B cell (primary cell): ENCODE measurements around the gene PDZD8. TPM values are rescaled to one million over a fixed set of nuclear protein-coding genes. Genes with fewer than 3 reads are reported as not detected.

Experiments used
- ATAC-seq: fragments of 200-7000 bp; cut with Tn5 transposase; one replicate; pipeline ENCODE4 v1.10.0; 2021; ENCODE audit warnings: low read depth, mild to moderate bottlenecking, moderate number of reproducible peaks, moderate library complexity
- CTCF ChIA-PET: fragments of 350-600 bp; sonication (Branson Sonifier 250); formaldehyde crosslinking; loops from one replicate; lab custom pipeline; 2021; ENCODE audit warnings: antibody characterized with exemption, inconsistent platforms; lab: Charles Lee
- POLR2A ChIA-PET: fragments of 350-600 bp; sonication (Branson Sonifier 250); formaldehyde crosslinking; loops from one replicate; lab custom pipeline; 2021; ENCODE audit warnings: antibody characterized with exemption; lab: Charles Lee
- DNase-seq: peaks from one replicate; pipeline ENCODE4 v3.0.0; 2013
- H2AFZ ChIP-seq: 2 replicates; pipeline ENCODE4 v1.6.1; 2012; ENCODE audit warnings: mild to moderate bottlenecking, low read depth, low read length; ENCODE audit not compliant: insufficient read depth, poor library complexity, severe bottlenecking
- H3K27ac ChIP-seq, 2 donors: 1 replicate in 1 of 2; 2 replicates in 1 of 2; pipeline ENCODE4 v1.5.1; 2012 to 2013; ENCODE audit warnings: low read length in 2 of 2, mild to moderate bottlenecking in 2 of 2, moderate library complexity in 1 of 2
- H3K27me3 ChIP-seq, 4 experiments: fragments of 200-600 bp in 1 of 4; sonication (generic) in 1 of 4; replicated peaks in 1 of 4; 1 replicate in 2 of 4; 2 replicates in 2 of 4; pipeline versions ENCODE4 v1.6.1 to v1.7.0; 2013 to 2016; ENCODE audit warnings: low read length in 3 of 4, mild to moderate bottlenecking in 2 of 4, mixed read lengths in 1 of 4, moderate library complexity in 1 of 4; ENCODE audit not compliant: insufficient read depth in 4 of 4, control insufficient read depth in 3 of 4; ENCODE audit errors: control extremely low read depth in 1 of 4
- H3K36me3 ChIP-seq, 2 experiments: replicated peaks in 1 of 2; 1 replicate in 1 of 2; 2 replicates in 1 of 2; pipeline versions ENCODE4 v1.6.1 to v1.7.1; 2013; ENCODE audit warnings: low read length in 1 of 2; ENCODE audit not compliant: insufficient read depth in 2 of 2, control insufficient read depth in 1 of 2; ENCODE audit errors: control extremely low read depth in 1 of 2, extremely low read depth in 1 of 2
- H3K4me1 ChIP-seq, 2 donors: fragments of 200-600 bp in 1 of 2; sonication (generic) in 1 of 2; 1 replicate in 1 of 2; 2 replicates in 1 of 2; pipeline versions ENCODE4 v1.5.1 to v1.6.1; 2013 to 2017; ENCODE audit warnings: low read length in 2 of 2; ENCODE audit not compliant: control insufficient read depth in 2 of 2, insufficient read depth in 2 of 2
- H3K4me2 ChIP-seq: replicated peaks from 2 replicates; pipeline ENCODE3; 2012; ENCODE audit warnings: mild to moderate bottlenecking, low read depth, low read length; ENCODE audit not compliant: poor library complexity, severe bottlenecking
- H3K4me3 ChIP-seq, 5 experiments: fragments of 200-600 bp in 1 of 5; sonication (generic) in 1 of 5; 1 replicate in 3 of 5; 2 replicates in 2 of 5; pipeline versions ENCODE4 v1.5.1 to v1.7.0; 2011 to 2016; ENCODE audit warnings: low read length in 4 of 5, mild to moderate bottlenecking in 4 of 5, low read depth in 2 of 5, control low read depth in 1 of 5, moderate library complexity in 1 of 5; ENCODE audit not compliant: insufficient read depth in 1 of 5; ENCODE audit errors: control extremely low read depth in 1 of 5, extremely low read depth in 1 of 5
- H3K79me2 ChIP-seq: fragments of 200-600 bp; sonication (generic); one replicate; pipeline ENCODE4 v1.6.0; 2016; ENCODE audit warnings: low read length; ENCODE audit not compliant: control insufficient read depth, insufficient read depth
- H3K9ac ChIP-seq: fragments of 200-600 bp; sonication (generic); 2 replicates; pipeline ENCODE4 v1.6.1; 2017; ENCODE audit warnings: mild to moderate bottlenecking, low read length, moderate library complexity
- H3K9me3 ChIP-seq, 3 donors: one replicate each; pipeline versions ENCODE4 v1.6.1 to v1.7.1; 2013; ENCODE audit warnings: low read length in 2 of 3; ENCODE audit not compliant: control insufficient read depth in 2 of 3, insufficient read depth in 1 of 3; ENCODE audit errors: control extremely low read depth in 1 of 3
- H4K20me1 ChIP-seq: 2 replicates; pipeline ENCODE4 v1.6.0; 2012; ENCODE audit warnings: mild to moderate bottlenecking, low read length; ENCODE audit not compliant: insufficient read depth, control insufficient read depth, poor library complexity, severe bottlenecking
- H3K27ac Mint-ChIP-seq: one replicate; pipeline ENCODE4 v1.8.0; 2021; ENCODE audit warnings: mixed read lengths
- H3K27me3 Mint-ChIP-seq: one replicate; pipeline ENCODE4 v1.8.0; 2021; ENCODE audit warnings: mixed read lengths
- H3K4me1 Mint-ChIP-seq: one replicate; pipeline ENCODE4 v1.8.0; 2021; ENCODE audit warnings: mixed read lengths
- H3K4me3 Mint-ChIP-seq: one replicate; pipeline ENCODE4 v1.8.0; 2021; ENCODE audit warnings: mixed read lengths
- H3K9me3 Mint-ChIP-seq: one replicate; pipeline ENCODE4 v1.8.0; 2022; ENCODE audit warnings: mixed read lengths; ENCODE audit not compliant: insufficient read depth
- CTCF ChIP-seq: fragments of 200-600 bp; IDR thresholded peaks from one replicate; pipeline ENCODE4 v1.8.0; 2022; ENCODE audit warnings: antibody characterized with exemption, mild to moderate bottlenecking
- EZH2 ChIP-seq: IDR thresholded peaks from 2 replicates; pipeline ENCODE4 v1.6.1; 2012; ENCODE audit warnings: borderline replicate concordance, low read depth, mild to moderate bottlenecking, moderate library complexity, low read length; ENCODE audit not compliant: insufficient read depth, poor library complexity, severe bottlenecking
- WGBS: methylation state at CpG from one replicate; pipeline ENCODE4 v1.1.5; 2013; ENCODE audit warnings: missing lambda C conversion rate; ENCODE audit not compliant: insufficient coverage; 5-methylcytosine and 5-hydroxymethylcytosine counted together
- intact Hi-C: fragments of 100-400 bp; cut with micrococcal nuclease; formaldehyde crosslinking; loops from one replicate; pipeline ENCODE4 v1.10.0; 2022
- polyA plus RNA-seq: library from polyadenylated mRNA; depleted of rRNA; stranded (reverse); fragments of >200 nt; gene quantifications from 2 replicates; pipeline ENCODE4 v1.2.3, GENCODE V29; 2012
- total RNA-seq, 2 donors: library from RNA; stranded (reverse); fragments of 120-200 nt in 1 of 2; gene quantifications; 1 replicate in 1 of 2; 2 replicates in 1 of 2; pipeline versions ENCODE4 v1.2.3 to v1.2.4, GENCODE V29; 2013 to 2022

PDZD8 gene
- total and polyA plus RNA-seq, 2 donors (not counting 1 experiment from before 2014, with no cell fraction given): 4.9 to 13.2 TPM

- peaks cover 1% of the 10 kb centered on the region for H3K9me3 Mint-ChIP-seq
- Histone ChIP-seq H3K27me3 (no peaks in the 10 kb centered on the region), H3K4me1 (no peaks in the 10 kb centered on the region), H3K79me2 (peaks cover 11% of the 10 kb centered on the region), H3K36me3 (peaks cover 6 to 9% of the 10 kb centered on the region in 2 experiments), H4K20me1 (peaks cover 7% of the 10 kb centered on the region), H3K4me2 (no peak overlapping the region), H3K9ac (no peak overlapping the region), H3K4me3 (no peak overlapping the region), H3K9me3 (no peaks in the 10 kb centered on the region), H2AFZ (no peak overlapping the region), H3K27ac (no peak overlapping the region)
- TF ChIP-seq CTCF (no peak), EZH2 (no peak)
- no peaks in the 10 kb centered on the region for H3K27me3 Mint-ChIP-seq
- no peak overlapping the region for H3K27ac Mint-ChIP-seq
- ChIA-PET CTCF (no interaction called here), POLR2A (no interaction called here)
- H3K4me1 Mint-ChIP-seq: no peaks in the 10 kb centered on the region
- ATAC-seq (no peak), DNase-seq (no peak)
- intact Hi-C loops: no loop called here
- H3K4me3 Mint-ChIP-seq: no peak overlapping the region
- no CpG with 5 or more reads among the region's 2 CpGs for WGBS
Observed at GRCh38 chr10:117324367-117324766, 50.9 kb downstream of the PDZD8 start.

DNA sequence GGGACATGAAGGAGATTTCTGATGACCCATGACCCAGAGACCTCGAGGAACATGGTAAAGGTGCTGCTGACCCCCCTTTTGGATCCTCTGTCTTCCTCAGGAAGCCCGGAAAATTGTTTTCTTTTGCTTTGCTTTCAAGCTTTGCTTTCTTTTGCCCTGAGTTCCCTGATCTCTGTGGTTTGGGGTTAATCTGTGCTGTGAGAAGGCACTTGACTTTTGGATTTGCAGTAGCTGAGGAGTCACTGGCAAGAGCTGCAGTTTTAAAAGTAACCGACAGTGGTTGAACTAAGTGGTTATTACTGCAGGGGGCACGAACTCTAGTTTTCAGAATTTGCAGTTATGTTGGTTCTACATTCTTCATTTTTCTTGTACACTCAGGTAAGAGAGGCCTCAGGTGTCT, 53.0 kb downstream of the PDZD8 start:
- H3K9me3 Mint-ChIP-seq: peaks cover 1% of the 10 kb centered on the region
- no peak overlapping the region for H3K4me2 ChIP-seq
- no peaks in the 10 kb centered on the region for H3K9me3 ChIP-seq
- H3K9ac ChIP-seq: no peak overlapping the region
- H3K4me1 Mint-ChIP-seq: no peaks in the 10 kb centered on the region
- DNase-seq (no peak), ATAC-seq (no peak)
- H3K27ac ChIP-seq: no peak overlapping the region
- H3K27ac Mint-ChIP-seq: no peak overlapping the region
- H4K20me1 ChIP-seq: peaks cover 7% of the 10 kb centered on the region
- TF ChIP-seq EZH2: no peak
- TF ChIP-seq CTCF: no peak
- 35% methylated on average over 2 of the region's 4 CpGs for WGBS
- peaks cover 14% of the 10 kb centered on the region for H3K79me2 ChIP-seq
- H3K36me3 ChIP-seq: peaks cover 6 to 9% of the 10 kb centered on the region in 2 experiments
- no peak overlapping the region for H3K4me3 ChIP-seq
- H3K4me1 ChIP-seq: no peaks in the 10 kb centered on the region
- intact Hi-C loops: no loop called here
- H3K27me3 ChIP-seq: no peaks in the 10 kb centered on the region
- H3K27me3 Mint-ChIP-seq: no peaks in the 10 kb centered on the region
- no peak overlapping the region for H2AFZ ChIP-seq
- no peak overlapping the region for H3K4me3 Mint-ChIP-seq
- CTCF ChIA-PET: interaction anchor here (2.0 kb wide), 1 partner anchor 106 kb away, joined by 7 read pairs; no protein-coding TSS in a partner anchor
- POLR2A ChIA-PET: no interaction called here
